ENCODE data around the gene GP2.

GRCh38 chr16:20307240-20307671 lies 20.1 kb downstream of the GP2 start:
- TF ChIP-seq CTCF (IDR thresholded peaks at IDR 0.05), result no peak
- TF ChIP-seq EZH2 (IDR thresholded peaks at IDR 0.05; ENCODE audit: borderline replicate concordance, insufficient read depth, low read depth, low read length, poor library complexity, severe bottlenecking), result no peak
